Peyer's patch (tissue), 4 donors: ENCODE results near the gene DIPK1C. TPM values are rescaled to one million over a fixed set of nuclear protein-coding genes. Genes with fewer than 3 reads are reported as not detected.
A peak's percentile ranks its signal among the peaks of the same experiment; 100 is the strongest.

ENCODE experiments used
- DNase-seq, 3 donors: peaks; one replicate each; pipeline ENCODE4 v3.0.0-alpha.2; 2017 to 2019
- H3K27ac ChIP-seq, 4 donors: fragments of 200-600 bp; sonication (generic); one replicate each; pipeline ENCODE4 v1.5.1; 2016 to 2019
- H3K27me3 ChIP-seq, 2 donors: fragments of 200-600 bp; sonication (generic); one replicate each; pipeline ENCODE4 v1.5.1; 2019
- H3K36me3 ChIP-seq, 3 donors: fragments of 200-600 bp; sonication (generic); one replicate each; pipeline ENCODE4 v1.5.1; 2016 to 2019
- H3K4me1 ChIP-seq, 4 donors: fragments of 200-600 bp; sonication (generic); one replicate each; pipeline ENCODE4 v1.5.1; 2016 to 2019
- H3K4me3 ChIP-seq, 4 donors: fragments of 200-600 bp; sonication (generic); 1 replicate in 3 of 4; 2 replicates in 1 of 4; pipeline ENCODE4 v1.5.1; 2016 to 2019; ENCODE audit warnings: mild to moderate bottlenecking in 1 of 4
- H3K9me3 ChIP-seq, 4 donors: fragments of 200-600 bp; sonication (generic); one replicate each; pipeline ENCODE4 v1.5.1; 2016 to 2019; ENCODE audit warnings: mild to moderate bottlenecking in 1 of 4
- POLR2A ChIP-seq, 2 donors: fragments of 450-650 bp; IDR thresholded peaks; one replicate each; pipeline ENCODE4 v1.5.1; 2017; ENCODE audit warnings: antibody characterized with exemption in 2 of 2, mild to moderate bottlenecking in 2 of 2, moderate library complexity in 2 of 2
- total RNA-seq, 4 donors: library from RNA; depleted of rRNA; stranded (reverse); fragments of >200 nt; gene quantifications; one replicate each; pipeline ENCODE4 v1.1.0, GENCODE V29; 2016
- TF ChIP-seq, protein P1 (sequence below), 6 experiments: fragments of 450-650 bp in 4 of 6; fragments of 200-600 bp in 2 of 6; sonication (generic) in 1 of 6; IDR thresholded peaks; one replicate each; pipeline ENCODE4 v1.5.1; 2017 to 2019; ENCODE audit warnings: antibody characterized with exemption in 6 of 6, mild to moderate bottlenecking in 3 of 6, moderate library complexity in 1 of 6

Gene DIPK1C
- total RNA-seq, 4 donors from 2014 or later: 0.70 to 0.83 TPM; not detected in 2

DNA sequence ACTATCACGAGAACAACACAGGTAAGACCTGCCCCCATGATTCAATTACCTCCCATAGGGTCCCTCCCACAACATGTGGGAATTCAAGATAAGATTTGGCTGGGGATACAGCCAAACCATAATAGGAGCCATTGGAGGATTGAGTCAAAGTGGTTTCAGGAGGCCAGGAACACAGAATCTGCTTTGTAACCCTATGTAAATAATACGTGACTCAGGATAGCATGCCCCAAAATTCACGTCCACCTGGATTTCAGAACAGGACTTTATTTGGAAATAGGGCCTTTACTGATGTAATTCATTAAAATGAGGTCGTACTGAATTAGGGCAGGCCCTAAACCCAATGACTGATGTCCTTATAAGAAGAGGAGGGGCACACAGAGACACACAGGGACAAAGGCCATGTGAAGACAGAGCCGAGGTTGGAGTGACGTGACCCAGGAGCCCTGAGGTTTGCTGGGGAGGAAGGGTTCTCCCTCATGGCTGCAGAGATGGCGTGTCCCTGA lies 23.1 kb upstream of the DIPK1C start:
- H3K9me3 ChIP-seq: no peaks in the 10 kb centered on the region
- TF ChIP-seq, protein P1, sequence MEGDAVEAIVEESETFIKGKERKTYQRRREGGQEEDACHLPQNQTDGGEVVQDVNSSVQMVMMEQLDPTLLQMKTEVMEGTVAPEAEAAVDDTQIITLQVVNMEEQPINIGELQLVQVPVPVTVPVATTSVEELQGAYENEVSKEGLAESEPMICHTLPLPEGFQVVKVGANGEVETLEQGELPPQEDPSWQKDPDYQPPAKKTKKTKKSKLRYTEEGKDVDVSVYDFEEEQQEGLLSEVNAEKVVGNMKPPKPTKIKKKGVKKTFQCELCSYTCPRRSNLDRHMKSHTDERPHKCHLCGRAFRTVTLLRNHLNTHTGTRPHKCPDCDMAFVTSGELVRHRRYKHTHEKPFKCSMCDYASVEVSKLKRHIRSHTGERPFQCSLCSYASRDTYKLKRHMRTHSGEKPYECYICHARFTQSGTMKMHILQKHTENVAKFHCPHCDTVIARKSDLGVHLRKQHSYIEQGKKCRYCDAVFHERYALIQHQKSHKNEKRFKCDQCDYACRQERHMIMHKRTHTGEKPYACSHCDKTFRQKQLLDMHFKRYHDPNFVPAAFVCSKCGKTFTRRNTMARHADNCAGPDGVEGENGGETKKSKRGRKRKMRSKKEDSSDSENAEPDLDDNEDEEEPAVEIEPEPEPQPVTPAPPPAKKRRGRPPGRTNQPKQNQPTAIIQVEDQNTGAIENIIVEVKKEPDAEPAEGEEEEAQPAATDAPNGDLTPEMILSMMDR (IDR thresholded peaks at IDR 0.05): no peak
- no peak for TF ChIP-seq POLR2A (IDR thresholded peaks at IDR 0.05)
- peaks cover 0 to 10% (median 1%) of the 10 kb centered on the region in 4 donors for H3K4me1 ChIP-seq
- H3K27me3 ChIP-seq: no peaks in the 10 kb centered on the region
- H3K27ac ChIP-seq: peak overlapping the region in 1 of 4 donors; percentile 71
- no peak overlapping the region for H3K4me3 ChIP-seq
- no peak for DNase-seq
- no peaks in the 10 kb centered on the region for H3K36me3 ChIP-seq

DNA sequence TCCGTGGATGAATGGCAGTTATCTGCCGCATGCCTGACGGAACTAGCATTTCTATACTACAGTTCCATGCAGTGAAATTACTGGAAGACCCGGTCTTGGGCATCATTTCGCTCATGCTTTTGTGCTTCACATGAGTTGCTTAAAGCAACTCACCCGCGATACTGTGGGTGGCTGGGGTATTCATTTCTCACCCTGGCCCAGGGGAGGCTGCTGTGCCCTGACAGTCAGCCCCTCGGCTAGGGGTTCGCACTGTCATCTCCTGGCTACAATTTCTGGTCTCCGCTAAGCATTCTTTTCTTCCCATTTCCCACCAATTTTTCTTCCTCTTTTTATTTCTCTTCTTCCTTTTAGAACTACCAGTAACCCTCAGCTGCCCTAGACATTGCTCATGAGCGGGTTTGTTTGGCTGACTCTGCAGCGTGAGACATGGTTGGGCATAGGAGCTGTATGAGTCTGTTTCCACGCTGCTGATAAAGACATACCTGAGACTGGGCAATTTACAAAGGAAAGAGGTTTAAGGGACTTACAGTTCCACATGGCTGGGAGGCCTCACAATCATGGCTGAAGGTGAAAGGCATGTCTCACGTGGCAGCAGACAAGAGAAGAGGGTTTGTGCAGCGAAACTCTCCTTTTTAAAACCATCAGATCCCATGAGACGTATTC lies 22.5 kb upstream of the DIPK1C start:
- Histone ChIP-seq H3K27ac (no peak overlapping the region), H3K9me3 (no peaks in the 10 kb centered on the region), H3K4me3 (no peak overlapping the region), H3K27me3 (no peaks in the 10 kb centered on the region), H3K4me1 (peaks cover 0 to 10% (median 1%) of the 10 kb centered on the region in 4 donors), H3K36me3 (no peaks in the 10 kb centered on the region)
- DNase-seq: no peak
- TF ChIP-seq POLR2A (IDR thresholded peaks at IDR 0.05): no peak
- TF ChIP-seq, protein P1 (IDR thresholded peaks at IDR 0.05): no peak

DNA sequence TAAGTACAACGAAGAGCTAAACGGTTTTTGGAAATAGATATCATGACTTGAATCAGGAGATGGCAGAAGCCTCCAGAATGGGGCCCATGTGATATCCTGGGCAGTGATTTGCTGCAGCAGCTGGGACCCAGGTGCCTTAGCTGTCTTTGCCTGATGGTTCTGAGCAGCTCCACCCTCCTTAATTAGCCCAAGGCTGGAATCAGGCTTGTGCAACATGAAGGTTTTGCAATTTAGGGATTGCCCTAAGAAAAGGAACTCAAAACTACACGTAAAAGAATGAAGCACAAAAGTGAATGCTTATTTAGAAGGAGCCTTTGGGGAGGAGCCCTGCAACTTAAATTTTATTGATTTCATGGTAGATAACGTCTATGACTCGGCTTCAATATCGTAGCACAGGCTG lies 21.8 kb upstream of the DIPK1C start:
- H3K9me3 ChIP-seq: no peaks in the 10 kb centered on the region
- no peak overlapping the region for H3K4me3 ChIP-seq
- TF ChIP-seq POLR2A (IDR thresholded peaks at IDR 0.05): no peak
- no peaks in the 10 kb centered on the region for H3K27me3 ChIP-seq
- H3K4me1 ChIP-seq: peaks cover 0 to 10% (median 1%) of the 10 kb centered on the region in 4 donors
- no peak for DNase-seq
- H3K27ac ChIP-seq: no peak overlapping the region
- H3K36me3 ChIP-seq: no peaks in the 10 kb centered on the region

DNA sequence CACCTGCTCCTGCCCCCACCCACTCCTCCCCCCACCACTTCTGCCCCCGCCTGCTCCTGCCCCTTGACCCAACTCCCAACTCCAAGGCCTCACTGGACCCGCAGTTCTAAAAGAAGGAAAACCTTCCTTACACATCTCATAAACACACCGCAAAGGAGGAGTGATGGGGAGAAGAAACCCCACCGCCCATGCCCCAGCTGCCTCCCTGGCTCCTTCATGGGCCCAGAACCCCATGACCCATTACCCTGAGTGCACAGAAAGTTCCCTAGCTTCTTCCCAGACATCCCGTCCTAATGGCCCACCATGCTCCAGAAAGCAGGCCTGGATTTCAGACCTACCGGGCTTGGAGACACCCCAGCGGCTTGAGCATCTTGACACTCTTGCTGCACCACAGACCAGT lies 21.2 kb upstream of the DIPK1C start:
- Histone ChIP-seq H3K27ac (no peak overlapping the region), H3K27me3 (no peaks in the 10 kb centered on the region), H3K4me1 (peaks cover 0 to 10% (median 1%) of the 10 kb centered on the region in 4 donors), H3K4me3 (no peak overlapping the region), H3K9me3 (no peaks in the 10 kb centered on the region), H3K36me3 (no peaks in the 10 kb centered on the region)
- DNase-seq: no peak
- no peak for TF ChIP-seq POLR2A (IDR thresholded peaks at IDR 0.05)
- TF ChIP-seq, protein P1 (IDR thresholded peaks at IDR 0.05): no peak

DNA sequence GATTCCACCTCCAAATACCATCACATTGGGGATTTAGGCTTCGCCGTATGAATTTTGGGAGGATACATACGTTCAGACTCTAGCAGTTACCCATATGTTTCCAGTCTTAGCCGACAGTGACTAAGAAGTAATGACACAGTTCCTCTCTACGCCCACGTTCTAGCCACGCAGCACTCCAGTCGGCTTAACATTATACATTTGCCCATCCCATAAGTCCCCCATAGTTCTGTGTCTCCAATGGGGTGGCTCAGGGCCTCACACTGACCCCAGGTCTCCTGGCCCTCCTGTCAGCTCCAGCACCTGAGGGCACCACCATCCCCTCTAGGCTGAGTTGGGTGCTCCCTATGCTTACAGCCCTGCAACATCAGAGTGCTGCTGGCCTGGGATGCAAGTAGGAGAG lies 20.7 kb upstream of the DIPK1C start:
- H3K4me3 ChIP-seq: no peak overlapping the region
- no peak for DNase-seq
- H3K36me3 ChIP-seq: no peaks in the 10 kb centered on the region
- H3K27ac ChIP-seq: no peak overlapping the region
- no peaks in the 10 kb centered on the region for H3K27me3 ChIP-seq
- TF ChIP-seq, protein P1 (IDR thresholded peaks at IDR 0.05): no peak
- no peak for TF ChIP-seq POLR2A (IDR thresholded peaks at IDR 0.05)
- peaks cover 0 to 10% (median 1%) of the 10 kb centered on the region in 4 donors for H3K4me1 ChIP-seq
- no peaks in the 10 kb centered on the region for H3K9me3 ChIP-seq

DNA sequence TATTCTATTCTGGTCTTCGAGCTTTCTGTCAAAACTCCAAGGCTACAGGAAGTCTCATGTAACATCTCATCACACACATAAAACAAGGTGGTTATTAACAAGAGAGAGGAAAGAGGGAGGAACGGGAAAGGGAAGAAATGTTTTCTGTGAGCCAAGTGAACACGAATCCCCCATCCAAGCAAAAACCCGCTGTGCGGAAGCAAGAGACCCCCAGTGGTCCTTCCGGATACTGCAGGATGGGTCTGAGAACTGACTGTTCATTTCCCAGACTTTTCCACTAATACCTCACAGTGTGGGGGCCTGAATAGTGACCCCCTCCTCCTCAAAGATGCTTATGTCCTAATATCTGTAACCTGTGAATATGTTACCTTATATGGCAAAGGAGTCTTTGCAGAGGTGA lies 19.0 kb upstream of the DIPK1C start:
- Histone ChIP-seq H3K9me3 (no peaks in the 10 kb centered on the region), H3K36me3 (no peaks in the 10 kb centered on the region), H3K27ac (no peak overlapping the region), H3K4me1 (peaks cover 0 to 10% (median 1%) of the 10 kb centered on the region in 4 donors), H3K4me3 (no peak overlapping the region), H3K27me3 (no peaks in the 10 kb centered on the region)
- TF ChIP-seq, protein P1 (IDR thresholded peaks at IDR 0.05): peak in 3 of 6 experiments; percentile 19 to 27 (median 26)
- no peak for TF ChIP-seq POLR2A (IDR thresholded peaks at IDR 0.05)
- no peak for DNase-seq
